Activated CD4-positive, alpha-beta T cell treated with anti-CD3 and anti-CD28 coated beads, Interleukin-2, Interleukin-6, amounts not matched to agents 100 ng/mL and 50 ng/mL, durations not matched to agents 16 hours and 8 hours (primary cell): ENCODE data around the gene MSANTD1.

Source experiments
- DNase-seq: peaks from one replicate; pipeline ENCODE4 v3.0.0-alpha.2; 2020

Gene MSANTD1

GRCh38 chr4:3304831-3305609 is 56.1 kb downstream of the MSANTD1 start:
- DNase-seq = no peak

GRCh38 chr4:3305610-3306371 is 56.8 kb downstream of the MSANTD1 start:
- DNase-seq = peak; percentile 45
